Measurements from ENCODE around the gene NSUN5. TPM values are rescaled to one million over a fixed set of nuclear protein-coding genes. Genes with fewer than 3 reads are reported as not detected.
"Not testable (repeated sequence)": the region's sequence is repeated elsewhere in the genome, so short reads cannot be mapped to it uniquely, and the experiment has no call there.

The NSUN5 gene
- total and polyA plus RNA-seq, 2 donors (not counting 3 experiments of a cell fraction or from before 2014, with no cell fraction given), result 4.1 to 6.8 TPM

DNA sequence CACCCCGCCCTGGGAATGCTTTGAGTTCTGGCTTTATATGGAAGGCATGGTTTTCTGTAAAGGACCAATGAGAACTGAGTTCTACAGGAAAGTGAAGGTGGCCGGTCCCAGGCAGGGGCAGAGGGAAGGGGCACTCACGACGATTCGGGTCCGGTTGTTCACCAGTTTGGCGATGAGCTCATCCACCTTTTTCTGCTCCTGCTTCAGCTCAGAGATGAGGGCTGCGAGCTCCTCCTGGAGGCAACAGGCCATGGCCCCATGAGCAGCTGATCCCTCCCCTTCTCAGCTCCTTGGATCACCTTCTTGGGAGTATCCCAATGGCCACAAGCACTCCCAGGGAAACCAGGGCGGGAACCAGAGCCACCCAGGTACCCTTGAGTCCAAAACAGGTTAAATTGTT, 11.4 kb upstream of the NSUN5 start:
- H3K36me3 ChIP-seq (ENCODE audit: control insufficient read depth in 2 of 2, extremely low read depth in 1 of 2, insufficient read depth in 2 of 2, low read length in 2 of 2); H4K20me1 ChIP-seq (replicated peaks; ENCODE audit: control insufficient read depth, extremely low read depth, insufficient read depth, low read length); H3K4me2 ChIP-seq (ENCODE audit: insufficient read depth, low read length); H3K27ac ChIP-seq (ENCODE audit: insufficient read depth, low read depth, low read length); dilution Hi-C loops (cut with MboI; ENCODE audit: extremely low pct_ligation_motif_present, low sequenced_read_pairs); BruUV-seq (replicated peaks); POLR2A ChIA-PET; H2AFZ ChIP-seq (ENCODE audit: low read depth, low read length); CTCF ChIA-PET; FAIRE-seq; DNase-seq (ENCODE audit: low read depth, low spot score); H3K9ac ChIP-seq (replicated peaks; ENCODE audit: extremely low read depth, insufficient read depth, low read length); H3K4me1 ChIP-seq (ENCODE audit: control insufficient read depth, extremely low read depth, insufficient read depth, low read length); H3K4me3 ChIP-seq (replicated peaks in 1 of 3; ENCODE audit: insufficient read depth in 1 of 3, low read depth in 1 of 3, low read length in 3 of 3); H3K9me1 ChIP-seq (replicated peaks; ENCODE audit: control insufficient read depth, extremely low read depth, insufficient read depth, low read length); H3K79me2 ChIP-seq (ENCODE audit: control insufficient read depth, insufficient read depth, low read length); H3K27me3 ChIP-seq (ENCODE audit: control insufficient read depth in 2 of 2, insufficient read depth in 2 of 2, low read length in 2 of 2); H3K9me3 ChIP-seq (replicated peaks; ENCODE audit: control insufficient read depth, insufficient read depth, low read length): not testable (repeated sequence)
- intact Hi-C loops (cut with micrococcal nuclease), result loop anchor here (5.0 kb wide), 1 partner anchor 117 kb away; no protein-coding TSS in a partner anchor

DNA sequence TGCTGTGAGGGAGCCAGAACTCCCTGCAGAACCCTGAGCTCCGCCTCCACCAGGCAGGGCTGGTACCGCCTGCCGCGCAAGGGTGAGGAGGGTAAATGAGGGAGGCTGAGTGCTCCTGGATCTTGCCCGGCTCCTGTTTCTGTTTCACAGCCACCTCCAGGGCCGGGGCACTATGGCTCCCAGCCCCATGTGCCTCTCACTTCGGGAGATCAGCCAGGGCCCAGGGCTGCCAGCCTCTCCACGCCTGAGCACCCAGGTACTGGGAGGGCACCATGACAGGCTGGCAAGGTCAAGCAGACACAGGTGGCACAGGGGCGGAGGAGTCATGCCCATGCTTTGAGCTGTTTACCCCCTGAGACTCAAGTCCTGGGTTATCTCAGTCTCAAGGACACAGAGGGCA, 10.9 kb upstream of the NSUN5 start:
- H3K27ac ChIP-seq (ENCODE audit: insufficient read depth, low read depth, low read length); DNase-seq (ENCODE audit: low read depth, low spot score); FAIRE-seq; H2AFZ ChIP-seq (ENCODE audit: low read depth, low read length); H3K9ac ChIP-seq (replicated peaks; ENCODE audit: extremely low read depth, insufficient read depth, low read length); H3K9me1 ChIP-seq (replicated peaks; ENCODE audit: control insufficient read depth, extremely low read depth, insufficient read depth, low read length); POLR2A ChIA-PET; H3K4me3 ChIP-seq (replicated peaks in 1 of 3; ENCODE audit: insufficient read depth in 1 of 3, low read depth in 1 of 3, low read length in 3 of 3); H3K36me3 ChIP-seq (ENCODE audit: control insufficient read depth in 2 of 2, extremely low read depth in 1 of 2, insufficient read depth in 2 of 2, low read length in 2 of 2); H4K20me1 ChIP-seq (replicated peaks; ENCODE audit: control insufficient read depth, extremely low read depth, insufficient read depth, low read length); H3K4me1 ChIP-seq (ENCODE audit: control insufficient read depth, extremely low read depth, insufficient read depth, low read length); dilution Hi-C loops (cut with MboI; ENCODE audit: extremely low pct_ligation_motif_present, low sequenced_read_pairs); H3K27me3 ChIP-seq (ENCODE audit: control insufficient read depth in 2 of 2, insufficient read depth in 2 of 2, low read length in 2 of 2); BruUV-seq (replicated peaks); H3K4me2 ChIP-seq (ENCODE audit: insufficient read depth, low read length); intact Hi-C loops (cut with micrococcal nuclease); H3K79me2 ChIP-seq (ENCODE audit: control insufficient read depth, insufficient read depth, low read length); H3K9me3 ChIP-seq (replicated peaks; ENCODE audit: control insufficient read depth, insufficient read depth, low read length): not testable (repeated sequence)
- CTCF ChIA-PET, result interaction anchor here (1.6 kb wide), 1 partner anchor 133 kb away, joined by 3 read pairs; no protein-coding TSS in a partner anchor

DNA sequence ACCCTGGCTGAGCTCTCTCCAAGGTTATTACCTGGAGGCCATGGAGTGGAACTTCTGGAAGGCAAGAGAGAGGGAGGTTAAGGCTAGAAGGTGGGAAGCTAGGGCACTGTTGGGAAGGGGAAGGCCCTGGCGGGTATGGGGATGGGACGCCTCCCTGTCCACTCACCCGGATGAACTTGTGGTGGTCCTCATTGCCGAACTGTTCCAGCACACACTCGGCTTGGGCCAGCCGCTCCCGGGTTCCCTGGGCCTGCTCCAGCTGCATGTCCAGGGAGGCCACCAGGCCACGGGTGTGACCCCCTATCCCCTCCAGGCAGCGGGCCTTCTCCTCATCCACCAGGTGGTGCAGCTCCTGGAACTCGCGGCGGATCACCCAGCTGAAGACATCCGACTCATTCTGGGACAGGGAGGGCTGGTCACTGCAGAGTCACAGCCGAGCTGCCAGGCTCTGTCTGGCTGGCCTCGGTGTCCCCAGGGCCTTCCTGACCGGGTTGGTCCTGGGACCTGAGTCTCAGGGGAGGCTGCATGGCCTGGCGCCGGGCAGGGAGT, 10.1 kb upstream of the NSUN5 start:
- FAIRE-seq; H3K79me2 ChIP-seq (ENCODE audit: control insufficient read depth, insufficient read depth, low read length); H2AFZ ChIP-seq (ENCODE audit: low read depth, low read length); H4K20me1 ChIP-seq (replicated peaks; ENCODE audit: control insufficient read depth, extremely low read depth, insufficient read depth, low read length); H3K27ac ChIP-seq (ENCODE audit: insufficient read depth, low read depth, low read length); intact Hi-C loops (cut with micrococcal nuclease); H3K36me3 ChIP-seq (ENCODE audit: control insufficient read depth in 2 of 2, extremely low read depth in 1 of 2, insufficient read depth in 2 of 2, low read length in 2 of 2); H3K9me1 ChIP-seq (replicated peaks; ENCODE audit: control insufficient read depth, extremely low read depth, insufficient read depth, low read length); H3K27me3 ChIP-seq (ENCODE audit: control insufficient read depth in 2 of 2, insufficient read depth in 2 of 2, low read length in 2 of 2); BruUV-seq (replicated peaks); H3K4me1 ChIP-seq (ENCODE audit: control insufficient read depth, extremely low read depth, insufficient read depth, low read length); H3K9me3 ChIP-seq (replicated peaks; ENCODE audit: control insufficient read depth, insufficient read depth, low read length); dilution Hi-C loops (cut with MboI; ENCODE audit: extremely low pct_ligation_motif_present, low sequenced_read_pairs); DNase-seq (ENCODE audit: low read depth, low spot score); H3K9ac ChIP-seq (replicated peaks; ENCODE audit: extremely low read depth, insufficient read depth, low read length); H3K4me3 ChIP-seq (replicated peaks in 1 of 3; ENCODE audit: insufficient read depth in 1 of 3, low read depth in 1 of 3, low read length in 3 of 3); H3K4me2 ChIP-seq (ENCODE audit: insufficient read depth, low read length); POLR2A ChIA-PET: not testable (repeated sequence)
- CTCF ChIA-PET, result interaction anchor here (1.6 kb wide), 1 partner anchor 134 kb away, joined by 3 read pairs; no protein-coding TSS in a partner anchor
